IMR-90 (cell line): Measurements from ENCODE around the gene WDR76. TPM values are rescaled to one million over a fixed set of nuclear protein-coding genes. Genes with fewer than 3 reads are reported as not detected.

ENCODE experiments used
- ATAC-seq: fragments of 200-7000 bp; cut with Tn5 transposase; 2 replicates; pipeline ENCODE4 v1.9.1; 2020; ENCODE audit warnings: low read depth, mild to moderate bottlenecking, moderate library complexity
- BruUV-seq: library from RNA; stranded (reverse); fragments of 400-500 nt; replicated peaks from 2 replicates; lab custom pipeline; 2021; lab: Mats Ljungman, UMichigan
- CTCF ChIA-PET: fragments of 300-600 bp; formaldehyde crosslinking; extraction: SDS; loops from one replicate; lab custom pipeline; 2021; ENCODE audit warnings: antibody characterized with exemption; lab: Yijun Ruan, JAX
- POLR2A ChIA-PET: fragments of 300-600 bp; sonication (Branson Sonifier 250); formaldehyde crosslinking; loops from one replicate; lab custom pipeline; 2022; ENCODE audit warnings: antibody characterized with exemption; ENCODE audit not compliant: unreplicated experiment; lab: Charles Lee
- DNase-seq: peaks from one replicate; pipeline ENCODE4 v3.0.0; 2013
- H2AFZ ChIP-seq: replicated peaks from 2 replicates; pipeline ENCODE3; 2013; ENCODE audit warnings: low read length, mild to moderate bottlenecking; ENCODE audit not compliant: poor library complexity
- H2AK5ac ChIP-seq: 2 replicates; pipeline ENCODE4 v1.6.1; 2013; ENCODE audit warnings: low read depth, low read length, inconsistent platforms
- H2AK9ac ChIP-seq: replicated peaks from 2 replicates; pipeline ENCODE3; 2013; ENCODE audit warnings: mild to moderate bottlenecking, low read depth, low read length, moderate library complexity; ENCODE audit not compliant: poor library complexity
- H2BK120ac ChIP-seq: 2 replicates; pipeline ENCODE4 v1.6.1; 2013; ENCODE audit warnings: low read depth, low read length, inconsistent platforms
- H2BK15ac ChIP-seq: 3 replicates; pipeline ENCODE4 v1.6.1; 2013; ENCODE audit warnings: low read depth, low read length, inconsistent platforms
- H2BK20ac ChIP-seq: 2 replicates; pipeline ENCODE4 v1.6.1; 2013; ENCODE audit warnings: low read depth, mild to moderate bottlenecking, inconsistent platforms, low read length, moderate library complexity
- H2BK5ac ChIP-seq: 2 replicates; pipeline ENCODE4 v1.6.1; 2013; ENCODE audit warnings: mild to moderate bottlenecking, low read depth, low read length, inconsistent platforms; ENCODE audit not compliant: poor library complexity, severe bottlenecking
- H3K14ac ChIP-seq: replicated peaks from 2 replicates; pipeline ENCODE4 v1.6.1; 2013; ENCODE audit warnings: low read depth, low read length, inconsistent platforms
- H3K18ac ChIP-seq: 2 replicates; pipeline ENCODE4 v1.6.1; 2013; ENCODE audit warnings: low read depth, low read length, control low read depth
- H3K23ac ChIP-seq: 2 replicates; pipeline ENCODE4 v1.6.1; 2013; ENCODE audit warnings: low read depth, low read length, inconsistent platforms
- H3K27ac ChIP-seq: 2 replicates; pipeline ENCODE4 v1.5.1; 2013; ENCODE audit warnings: mild to moderate bottlenecking, control low read depth, low read length; ENCODE audit not compliant: insufficient read depth
- H3K27me3 ChIP-seq: 2 replicates; pipeline ENCODE4 v1.6.1; 2013; ENCODE audit warnings: low read length; ENCODE audit not compliant: control insufficient read depth, insufficient read depth
- H3K36me3 ChIP-seq: 2 replicates; pipeline ENCODE4 v1.6.1; 2013; ENCODE audit warnings: low read length, mixed read lengths; ENCODE audit not compliant: control insufficient read depth, insufficient read depth
- H3K4ac ChIP-seq: 2 replicates; pipeline ENCODE4 v1.6.1; 2013; ENCODE audit warnings: low read depth, low read length, inconsistent platforms
- H3K4me1 ChIP-seq: 2 replicates; pipeline ENCODE4 v1.6.1; 2013; ENCODE audit warnings: low read length, mixed read lengths; ENCODE audit not compliant: control insufficient read depth, insufficient read depth
- H3K4me2 ChIP-seq: 2 replicates; pipeline ENCODE4 v1.6.1; 2013; ENCODE audit warnings: low read depth, mild to moderate bottlenecking, control low read depth, low read length, moderate library complexity
- H3K4me3 ChIP-seq: 2 replicates; pipeline ENCODE4 v1.5.1; 2013; ENCODE audit warnings: low read depth, mild to moderate bottlenecking, control low read depth, low read length, moderate library complexity; ENCODE audit not compliant: insufficient read depth
- H3K56ac ChIP-seq: 2 replicates; pipeline ENCODE4 v1.6.1; 2013; ENCODE audit warnings: low read length, inconsistent platforms; ENCODE audit not compliant: insufficient read depth; ENCODE audit errors: extremely low read depth
- H3K79me1 ChIP-seq, 2 experiments: 2 replicates each; pipeline ENCODE4 v1.6.1; 2013; ENCODE audit warnings: low read length in 2 of 2, inconsistent platforms in 1 of 2, low read depth in 1 of 2
- H3K9ac ChIP-seq: 2 replicates; pipeline ENCODE4 v1.6.1; 2013; ENCODE audit warnings: low read depth, low read length, control low read depth
- H3K9me1 ChIP-seq: 2 replicates; pipeline ENCODE4 v1.6.1; 2013; ENCODE audit warnings: low read length, inconsistent platforms; ENCODE audit not compliant: insufficient read depth
- H3K9me3 ChIP-seq: 2 replicates; pipeline ENCODE4 v1.6.1; 2013; ENCODE audit warnings: low read length; ENCODE audit not compliant: control insufficient read depth, insufficient read depth
- H4K20me1 ChIP-seq: 2 replicates; pipeline ENCODE4 v1.6.1; 2013; ENCODE audit warnings: low read length, inconsistent platforms; ENCODE audit not compliant: insufficient read depth
- H4K5ac ChIP-seq: 2 replicates; pipeline ENCODE4 v1.6.1; 2013; ENCODE audit warnings: mild to moderate bottlenecking, low read depth, low read length, control low read depth
- H4K8ac ChIP-seq, 2 experiments: 2 replicates each; pipeline ENCODE4 v1.6.1; 2013; ENCODE audit warnings: low read depth in 2 of 2, low read length in 2 of 2, control low read depth in 1 of 2, inconsistent platforms in 1 of 2
- H4K91ac ChIP-seq: 2 replicates; pipeline ENCODE4 v1.6.1; 2013; ENCODE audit warnings: low read depth, low read length, inconsistent platforms; ENCODE audit not compliant: insufficient read depth
- BHLHE40 ChIP-seq: fragments of 150-350 bp; IDR thresholded peaks from 2 replicates; pipeline ENCODE4 v1.6.1; 2016; ENCODE audit warnings: mild to moderate bottlenecking, low read depth, low read length
- CEBPB ChIP-seq: IDR thresholded peaks from 2 replicates; pipeline ENCODE4 v1.6.1; 2012; ENCODE audit warnings: low read depth, low read length, improper control_type of control experiment
- ELK1 ChIP-seq: fragments of 150-350 bp; IDR thresholded peaks from 2 replicates; pipeline ENCODE4 v1.6.1; 2016; ENCODE audit warnings: low read depth, mild to moderate bottlenecking, low read length, moderate library complexity, borderline replicate concordance
- FOS ChIP-seq: fragments of 150-350 bp; IDR thresholded peaks from 2 replicates; pipeline ENCODE4 v1.6.1; 2016; ENCODE audit warnings: low read depth, low read length
- MAFK ChIP-seq: IDR thresholded peaks from 2 replicates; pipeline ENCODE4 v1.6.1; 2012; ENCODE audit warnings: low read depth, low read length, improper control_type of control experiment
- MAZ ChIP-seq: IDR thresholded peaks from 2 replicates; pipeline ENCODE4 v1.6.1; 2012; ENCODE audit warnings: low read depth, mild to moderate bottlenecking, low read length, improper control_type of control experiment, moderate library complexity, borderline replicate concordance
- MXI1 ChIP-seq: IDR thresholded peaks from 2 replicates; pipeline ENCODE4 v1.6.1; 2012; ENCODE audit warnings: low read depth, mild to moderate bottlenecking, low read length, moderate library complexity, borderline replicate concordance
- RAD21 ChIP-seq: IDR thresholded peaks from 2 replicates; pipeline ENCODE4 v1.6.1; 2012; ENCODE audit warnings: low read length, improper control_type of control experiment
- RCOR1 ChIP-seq: IDR thresholded peaks from 2 replicates; pipeline ENCODE4 v1.6.1; 2012; ENCODE audit warnings: mild to moderate bottlenecking, low read length, improper control_type of control experiment; ENCODE audit not compliant: insufficient replicate concordance
- SMC3 ChIP-seq: fragments of 150-350 bp; IDR thresholded peaks from 2 replicates; pipeline ENCODE4 v1.6.1; 2016; ENCODE audit warnings: low read depth, mild to moderate bottlenecking, antibody characterized with exemption, low read length, moderate library complexity
- USF2 ChIP-seq: fragments of 150-350 bp; IDR thresholded peaks from 2 replicates; pipeline ENCODE4 v1.6.1; 2017; ENCODE audit warnings: mild to moderate bottlenecking, antibody characterized with exemption, low read length, low read depth
- WGBS, 2 experiments: methylation state at CpG; one replicate each; pipeline versions ENCODE4 v1.1.5 to v1.1.7; 2013; ENCODE audit warnings: missing lambda C conversion rate in 2 of 2; ENCODE audit not compliant: insufficient read length in 1 of 2; ENCODE audit errors: extremely low coverage in 2 of 2; 5-methylcytosine and 5-hydroxymethylcytosine counted together
- dilution Hi-C: fragments of 300-500 bp; cut with HindIII; formaldehyde crosslinking; loops from one replicate; pipeline ENCODE4 v1.14.3; 2018; ENCODE audit warnings: low sequenced_read_pairs; ENCODE audit not compliant: unreplicated experiment
- in situ Hi-C: fragments of 300-500 bp; cut with MboI; formaldehyde crosslinking; loops from 3 replicates; pipeline ENCODE4 v1.14.3; 2019; ENCODE audit warnings: low sequenced_read_pairs, inconsistent platforms, mixed read lengths
- intact Hi-C: fragments of 100-400 bp; cut with micrococcal nuclease; formaldehyde crosslinking; loops from 2 replicates; pipeline ENCODE4 v1.10.0; 2022
- polyA plus RNA-seq, 3 experiments: library from polyadenylated mRNA; depleted of rRNA; stranded (reverse); fragments of >200 nt; gene quantifications; 2 replicates each; pipeline ENCODE4 v1.2.3, GENCODE V29; 2012; ENCODE audit warnings: low replicate concordance in 1 of 3
- total RNA-seq: library from RNA; depleted of rRNA; stranded (reverse); fragments of >200 nt; gene quantifications from 2 replicates; pipeline ENCODE4 v1.2.3, GENCODE V29; 2012
- TF ChIP-seq, protein P1 (sequence below): conservative IDR thresholded peaks from 2 replicates; pipeline ENCODE4 v1.5.1; 2012; ENCODE audit warnings: mild to moderate bottlenecking, low read depth, low read length, improper control_type of control experiment

WDR76 gene
- total and polyA plus RNA-seq, 2 of the 4 experiments (the other 2 are of a cell fraction): 4.8 to 25.8 TPM

GRCh38 chr15:43828061-43828657, 1.4 kb downstream of the WDR76 start:
- H3K4me3 ChIP-seq: peak overlapping the region; percentile 24; the same call in 1 of the 2 replicates
- peak overlapping the region; percentile 10; the same call in 1 of the 2 replicates for H2BK20ac ChIP-seq
- DNase-seq (peak; percentile 19), ATAC-seq (no peak)
- no CpG with 5 or more reads among the region's 6 CpGs for WGBS, 2 experiments
- peak overlapping the region; percentile 38 for H2AFZ ChIP-seq
- no peaks in the 10 kb centered on the region for H4K20me1 ChIP-seq
- H3K14ac ChIP-seq: peak overlapping the region; percentile 27
- H2BK15ac ChIP-seq: no peak overlapping the region
- H3K27me3 ChIP-seq: no peaks in the 10 kb centered on the region
- H4K91ac ChIP-seq: no peak overlapping the region
- no peak overlapping the region for H2AK5ac ChIP-seq
- H3K56ac ChIP-seq: 0 out of 2 replicates have a peak overlapping the region, but pooled peaks have one; percentile 12
- peak overlapping the region; percentile 6; the same call in 1 of the 2 replicates for H3K4ac ChIP-seq
- no TSS peak for BruUV-seq
- no peak overlapping the region for H2AK9ac ChIP-seq
- in situ Hi-C loops: no loop called here
- no peaks in the 10 kb centered on the region for H3K36me3 ChIP-seq
- peaks cover 2% of the 10 kb centered on the region; the same call in 1 of the 2 replicates for H3K4me1 ChIP-seq
- H3K27ac ChIP-seq: 0 out of 2 replicates have a peak overlapping the region, but pooled peaks have one; percentile 8
- H2BK120ac ChIP-seq: no peak overlapping the region
- intact Hi-C loops: no loop called here
- peak overlapping the region; percentile 39; the same call in 1 of the 2 replicates for H3K9ac ChIP-seq
- peak overlapping the region; percentile 73 for H3K23ac ChIP-seq
- H3K9me1 ChIP-seq: peaks cover 5% of the 10 kb centered on the region; the same call in 1 of the 2 replicates
- peak overlapping the region; percentile 92 for H3K4me2 ChIP-seq
- ChIA-PET POLR2A (no interaction called here), CTCF (no interaction called here)
- TF ChIP-seq CEBPB: no peak
- TF ChIP-seq SMC3: no peak
- TF ChIP-seq MAFK: no peak
- no peak for TF ChIP-seq RAD21
- no peak for TF ChIP-seq MXI1
- TF ChIP-seq USF2: no peak
- no peak for TF ChIP-seq MAZ
- no peak for TF ChIP-seq BHLHE40
- no peak for TF ChIP-seq FOS
- TF ChIP-seq ELK1: no peak
- no peak for TF ChIP-seq RCOR1
- TF ChIP-seq, protein P1, sequence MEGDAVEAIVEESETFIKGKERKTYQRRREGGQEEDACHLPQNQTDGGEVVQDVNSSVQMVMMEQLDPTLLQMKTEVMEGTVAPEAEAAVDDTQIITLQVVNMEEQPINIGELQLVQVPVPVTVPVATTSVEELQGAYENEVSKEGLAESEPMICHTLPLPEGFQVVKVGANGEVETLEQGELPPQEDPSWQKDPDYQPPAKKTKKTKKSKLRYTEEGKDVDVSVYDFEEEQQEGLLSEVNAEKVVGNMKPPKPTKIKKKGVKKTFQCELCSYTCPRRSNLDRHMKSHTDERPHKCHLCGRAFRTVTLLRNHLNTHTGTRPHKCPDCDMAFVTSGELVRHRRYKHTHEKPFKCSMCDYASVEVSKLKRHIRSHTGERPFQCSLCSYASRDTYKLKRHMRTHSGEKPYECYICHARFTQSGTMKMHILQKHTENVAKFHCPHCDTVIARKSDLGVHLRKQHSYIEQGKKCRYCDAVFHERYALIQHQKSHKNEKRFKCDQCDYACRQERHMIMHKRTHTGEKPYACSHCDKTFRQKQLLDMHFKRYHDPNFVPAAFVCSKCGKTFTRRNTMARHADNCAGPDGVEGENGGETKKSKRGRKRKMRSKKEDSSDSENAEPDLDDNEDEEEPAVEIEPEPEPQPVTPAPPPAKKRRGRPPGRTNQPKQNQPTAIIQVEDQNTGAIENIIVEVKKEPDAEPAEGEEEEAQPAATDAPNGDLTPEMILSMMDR: no peak
- H3K18ac ChIP-seq: peak overlapping the region; percentile 55; the same call in 1 of the 2 replicates
- H4K8ac ChIP-seq: peak overlapping the region in 1 of 2 experiments; percentile 55; a peak in 2 of 4 replicates
- H3K79me1 ChIP-seq: peaks cover 6 to 53% of the 10 kb centered on the region in 2 experiments; a peak in 3 of 4 replicates
- H4K5ac ChIP-seq: peak overlapping the region; percentile 9
- no peaks in the 10 kb centered on the region for H3K9me3 ChIP-seq
- no peak overlapping the region for H2BK5ac ChIP-seq
- dilution Hi-C loops: no loop called here
